Cerebellar cortex (tissue), 1 donor: Measurements from ENCODE around the gene FCSK.
A peak's percentile ranks its signal among the peaks of the same experiment; 100 is the strongest.

Experiments used
- DNase-seq: peaks from one replicate; pipeline ENCODE4 v3.0.0-alpha.2; 2015; ENCODE audit warnings: low spot score

The FCSK gene

GRCh38 chr16:70455910-70456309, 1.5 kb downstream of the FCSK start:
- no peak for DNase-seq

- DNase-seq = no peak
Measured at GRCh38 chr16:70457446-70458166, 3.2 kb downstream of the FCSK start.

- DNase-seq = no peak
Measured at GRCh38 chr16:70460737-70461261, 6.4 kb downstream of the FCSK start.

GRCh38 chr16:70463235-70463634, 8.8 kb downstream of the FCSK start:
- no peak for DNase-seq

- no peak for DNase-seq
Measured at GRCh38 chr16:70465999-70466804, 11.8 kb downstream of the FCSK start.

GRCh38 chr16:70466805-70467076, 12.3 kb downstream of the FCSK start:
- no peak for DNase-seq

GRCh38 chr16:70467113-70467512, 12.7 kb downstream of the FCSK start:
- DNase-seq = no peak

GRCh38 chr16:70467608-70468007, 13.2 kb downstream of the FCSK start:
- no peak for DNase-seq

GRCh38 chr16:70468776-70469525, 14.6 kb downstream of the FCSK start:
- no peak for DNase-seq

- no peak for DNase-seq
Measured at GRCh38 chr16:70470141-70470926, 15.9 kb downstream of the FCSK start.

GRCh38 chr16:70470927-70471341, 16.5 kb downstream of the FCSK start:
- DNase-seq = peak; percentile 56

GRCh38 chr16:70472786-70473433, 18.5 kb downstream of the FCSK start:
- DNase-seq = peak; percentile 51

- no peak for DNase-seq
Measured at GRCh38 chr16:70473446-70474319, 19.3 kb downstream of the FCSK start.

GRCh38 chr16:70474320-70475053, 20.1 kb downstream of the FCSK start:
- no peak for DNase-seq

GRCh38 chr16:70475054-70475871, 20.9 kb downstream of the FCSK start:
- DNase-seq = no peak

GRCh38 chr16:70476272-70477020, 22.1 kb downstream of the FCSK start:
- peak; percentile 91 for DNase-seq

- DNase-seq = no peak
Measured at GRCh38 chr16:70478169-70478568, 23.8 kb downstream of the FCSK start.

- peak; percentile 59 for DNase-seq
Measured at GRCh38 chr16:70478912-70479341, 24.5 kb downstream of the FCSK start.
